Nephron progenitor cell (in vitro differentiated cells): ENCODE results near the gene TTLL5.
"Not testable (repeated sequence)": the region's sequence is repeated elsewhere in the genome, so short reads cannot be mapped to it uniquely, and the experiment has no call there.

Experiments
- DNase-seq: peaks from one replicate; pipeline ENCODE4 v3.0.0; 2021
- H3K27ac Mint-ChIP-seq: 2 replicates; pipeline ENCODE4 v1.8.0; 2021; ENCODE audit warnings: mild to moderate bottlenecking, moderate library complexity, mixed read lengths
- H3K27me3 Mint-ChIP-seq: 2 replicates; pipeline ENCODE4 v1.8.0; 2021; ENCODE audit warnings: mild to moderate bottlenecking, low read depth, mixed read lengths; ENCODE audit not compliant: poor library complexity
- H3K36me3 Mint-ChIP-seq: 2 replicates; pipeline ENCODE4 v1.8.0; 2021; ENCODE audit warnings: low read depth, mixed read lengths
- H3K4me1 Mint-ChIP-seq: 2 replicates; pipeline ENCODE4 v1.8.0; 2021; ENCODE audit warnings: mixed read lengths
- H3K4me3 Mint-ChIP-seq: 2 replicates; pipeline ENCODE4 v1.8.0; 2021; ENCODE audit warnings: mild to moderate bottlenecking, moderate library complexity, mixed read lengths
- H3K9me3 Mint-ChIP-seq: 2 replicates; pipeline ENCODE4 v1.8.0; 2021; ENCODE audit warnings: mild to moderate bottlenecking, moderate library complexity, mixed read lengths
- CTCF ChIP-seq: fragments of 200-600 bp; sonication (generic); IDR thresholded peaks from 2 replicates; pipeline ENCODE4 v1.5.0; 2021; ENCODE audit warnings: antibody characterized with exemption

TTLL5 gene

GRCh38 chr14:75910048-75910447, 249.0 kb downstream of the TTLL5 start:
- no peak overlapping the region for H3K4me3 Mint-ChIP-seq
- no peaks in the 10 kb centered on the region for H3K9me3 Mint-ChIP-seq
- TF ChIP-seq CTCF = no peak
- no peak for DNase-seq
- H3K36me3 Mint-ChIP-seq = peaks cover 9% of the 10 kb centered on the region
- peaks cover 56% of the 10 kb centered on the region for H3K4me1 Mint-ChIP-seq
- no peak overlapping the region for H3K27ac Mint-ChIP-seq
- peaks cover 3% of the 10 kb centered on the region for H3K27me3 Mint-ChIP-seq

GRCh38 chr14:75911883-75912282, 250.8 kb downstream of the TTLL5 start:
- Mint-ChIP-seq H3K4me1 (peaks cover 55% of the 10 kb centered on the region), H3K4me3 (no peak overlapping the region), H3K27ac (no peak overlapping the region), H3K9me3 (no peaks in the 10 kb centered on the region), H3K36me3 (peaks cover 14% of the 10 kb centered on the region), H3K27me3 (peaks cover 3% of the 10 kb centered on the region)
- peak; percentile 47 for DNase-seq
- TF ChIP-seq CTCF = no peak

- Mint-ChIP-seq H3K27me3 (peaks cover 3% of the 10 kb centered on the region), H3K9me3 (no peaks in the 10 kb centered on the region), H3K27ac (no peak overlapping the region), H3K4me3 (no peak overlapping the region), H3K4me1 (peaks cover 67% of the 10 kb centered on the region), H3K36me3 (peaks cover 14% of the 10 kb centered on the region)
- no peak for TF ChIP-seq CTCF
- no peak for DNase-seq
These were observed 252.1 kb downstream of the TTLL5 start for GRCh38 chr14:75913183-75913582.

- H3K36me3 Mint-ChIP-seq = peaks cover 19% of the 10 kb centered on the region
- H3K4me1 Mint-ChIP-seq = peaks cover 50% of the 10 kb centered on the region
- H3K9me3 Mint-ChIP-seq = peaks cover 4% of the 10 kb centered on the region
- no peak overlapping the region for H3K27ac Mint-ChIP-seq
- DNase-seq = no peak
- H3K27me3 Mint-ChIP-seq = peaks cover 3% of the 10 kb centered on the region
- H3K4me3 Mint-ChIP-seq = no peak overlapping the region
- TF ChIP-seq CTCF = no peak
These were observed 254.0 kb downstream of the TTLL5 start for GRCh38 chr14:75915045-75915444.

- Mint-ChIP-seq H3K4me3 (no peak overlapping the region), H3K27me3 (no peaks in the 10 kb centered on the region), H3K4me1 (peaks cover 27% of the 10 kb centered on the region), H3K9me3 (peaks cover 27% of the 10 kb centered on the region), H3K27ac (peak overlapping the region; percentile 62), H3K36me3 (peaks cover 41% of the 10 kb centered on the region)
- DNase-seq = no peak
- TF ChIP-seq CTCF = no peak
These were observed 256.4 kb downstream of the TTLL5 start for GRCh38 chr14:75917322-75917945.

GRCh38 chr14:75917946-75918335, 256.9 kb downstream of the TTLL5 start:
- no peak for TF ChIP-seq CTCF
- Mint-ChIP-seq H3K4me3 (no peak overlapping the region), H3K27me3 (no peaks in the 10 kb centered on the region), H3K4me1 (peaks cover 30% of the 10 kb centered on the region), H3K36me3 (peaks cover 47% of the 10 kb centered on the region), H3K9me3 (peaks cover 32% of the 10 kb centered on the region), H3K27ac (no peak overlapping the region)
- DNase-seq = no peak

- not testable (repeated sequence) for H3K4me3 Mint-ChIP-seq, H3K27ac Mint-ChIP-seq, H3K27me3 Mint-ChIP-seq, DNase-seq
- Mint-ChIP-seq H3K4me1 (peaks cover 24% of the 10 kb centered on the region), H3K36me3 (peaks cover 51% of the 10 kb centered on the region), H3K9me3 (peaks cover 49% of the 10 kb centered on the region)
These were observed 259.4 kb downstream of the TTLL5 start for GRCh38 chr14:75920421-75920820.

- DNase-seq = not testable (repeated sequence)
These were observed 264.2 kb downstream of the TTLL5 start for GRCh38 chr14:75925141-75925840.

More at GRCh38 chr14:75925141-75925840, 264.2 kb downstream of the TTLL5 start:
- peaks cover 48% of the 10 kb centered on the region for H3K9me3 Mint-ChIP-seq
- peaks cover 51% of the 10 kb centered on the region for H3K36me3 Mint-ChIP-seq
- not testable (repeated sequence) for H3K27ac Mint-ChIP-seq, H3K4me3 Mint-ChIP-seq, H3K27me3 Mint-ChIP-seq
- peaks cover 12% of the 10 kb centered on the region for H3K4me1 Mint-ChIP-seq
